IMR-90 (cell line): ENCODE results near the gene ARHGAP23. TPM values are rescaled to one million over a fixed set of nuclear protein-coding genes. Genes with fewer than 3 reads are reported as not detected.

Experiments used
- ATAC-seq: fragments of 200-7000 bp; cut with Tn5 transposase; 2 replicates; pipeline ENCODE4 v1.9.1; 2020; ENCODE audit warnings: low read depth, mild to moderate bottlenecking, moderate library complexity
- BruUV-seq: library from RNA; stranded (reverse); fragments of 400-500 nt; replicated peaks from 2 replicates; lab custom pipeline; 2021; lab: Mats Ljungman, UMichigan
- CTCF ChIA-PET: fragments of 300-600 bp; formaldehyde crosslinking; extraction: SDS; loops from one replicate; lab custom pipeline; 2021; ENCODE audit warnings: antibody characterized with exemption; lab: Yijun Ruan, JAX
- POLR2A ChIA-PET: fragments of 300-600 bp; sonication (Branson Sonifier 250); formaldehyde crosslinking; loops from one replicate; lab custom pipeline; 2022; ENCODE audit warnings: antibody characterized with exemption; ENCODE audit not compliant: unreplicated experiment; lab: Charles Lee
- DNase-seq: peaks from one replicate; pipeline ENCODE4 v3.0.0; 2013
- H2AFZ ChIP-seq: replicated peaks from 2 replicates; pipeline ENCODE3; 2013; ENCODE audit warnings: low read length, mild to moderate bottlenecking; ENCODE audit not compliant: poor library complexity
- H2AK5ac ChIP-seq: 2 replicates; pipeline ENCODE4 v1.6.1; 2013; ENCODE audit warnings: low read depth, low read length, inconsistent platforms
- H2AK9ac ChIP-seq: replicated peaks from 2 replicates; pipeline ENCODE3; 2013; ENCODE audit warnings: mild to moderate bottlenecking, low read depth, low read length, moderate library complexity; ENCODE audit not compliant: poor library complexity
- H2BK120ac ChIP-seq: 2 replicates; pipeline ENCODE4 v1.6.1; 2013; ENCODE audit warnings: low read depth, low read length, inconsistent platforms
- H2BK15ac ChIP-seq: 3 replicates; pipeline ENCODE4 v1.6.1; 2013; ENCODE audit warnings: low read depth, low read length, inconsistent platforms
- H2BK20ac ChIP-seq: 2 replicates; pipeline ENCODE4 v1.6.1; 2013; ENCODE audit warnings: low read depth, mild to moderate bottlenecking, inconsistent platforms, low read length, moderate library complexity
- H2BK5ac ChIP-seq: 2 replicates; pipeline ENCODE4 v1.6.1; 2013; ENCODE audit warnings: mild to moderate bottlenecking, low read depth, low read length, inconsistent platforms; ENCODE audit not compliant: poor library complexity, severe bottlenecking
- H3K14ac ChIP-seq: replicated peaks from 2 replicates; pipeline ENCODE4 v1.6.1; 2013; ENCODE audit warnings: low read depth, low read length, inconsistent platforms
- H3K18ac ChIP-seq: 2 replicates; pipeline ENCODE4 v1.6.1; 2013; ENCODE audit warnings: low read depth, low read length, control low read depth
- H3K23ac ChIP-seq: 2 replicates; pipeline ENCODE4 v1.6.1; 2013; ENCODE audit warnings: low read depth, low read length, inconsistent platforms
- H3K27ac ChIP-seq: 2 replicates; pipeline ENCODE4 v1.5.1; 2013; ENCODE audit warnings: mild to moderate bottlenecking, control low read depth, low read length; ENCODE audit not compliant: insufficient read depth
- H3K27me3 ChIP-seq: 2 replicates; pipeline ENCODE4 v1.6.1; 2013; ENCODE audit warnings: low read length; ENCODE audit not compliant: control insufficient read depth, insufficient read depth
- H3K36me3 ChIP-seq: 2 replicates; pipeline ENCODE4 v1.6.1; 2013; ENCODE audit warnings: low read length, mixed read lengths; ENCODE audit not compliant: control insufficient read depth, insufficient read depth
- H3K4ac ChIP-seq: 2 replicates; pipeline ENCODE4 v1.6.1; 2013; ENCODE audit warnings: low read depth, low read length, inconsistent platforms
- H3K4me1 ChIP-seq: 2 replicates; pipeline ENCODE4 v1.6.1; 2013; ENCODE audit warnings: low read length, mixed read lengths; ENCODE audit not compliant: control insufficient read depth, insufficient read depth
- H3K4me2 ChIP-seq: 2 replicates; pipeline ENCODE4 v1.6.1; 2013; ENCODE audit warnings: low read depth, mild to moderate bottlenecking, control low read depth, low read length, moderate library complexity
- H3K4me3 ChIP-seq: 2 replicates; pipeline ENCODE4 v1.5.1; 2013; ENCODE audit warnings: low read depth, mild to moderate bottlenecking, control low read depth, low read length, moderate library complexity; ENCODE audit not compliant: insufficient read depth
- H3K56ac ChIP-seq: 2 replicates; pipeline ENCODE4 v1.6.1; 2013; ENCODE audit warnings: low read length, inconsistent platforms; ENCODE audit not compliant: insufficient read depth; ENCODE audit errors: extremely low read depth
- H3K79me1 ChIP-seq, 2 experiments: 2 replicates each; pipeline ENCODE4 v1.6.1; 2013; ENCODE audit warnings: low read length in 2 of 2, inconsistent platforms in 1 of 2, low read depth in 1 of 2
- H3K9ac ChIP-seq: 2 replicates; pipeline ENCODE4 v1.6.1; 2013; ENCODE audit warnings: low read depth, low read length, control low read depth
- H3K9me1 ChIP-seq: 2 replicates; pipeline ENCODE4 v1.6.1; 2013; ENCODE audit warnings: low read length, inconsistent platforms; ENCODE audit not compliant: insufficient read depth
- H3K9me3 ChIP-seq: 2 replicates; pipeline ENCODE4 v1.6.1; 2013; ENCODE audit warnings: low read length; ENCODE audit not compliant: control insufficient read depth, insufficient read depth
- H4K20me1 ChIP-seq: 2 replicates; pipeline ENCODE4 v1.6.1; 2013; ENCODE audit warnings: low read length, inconsistent platforms; ENCODE audit not compliant: insufficient read depth
- H4K5ac ChIP-seq: 2 replicates; pipeline ENCODE4 v1.6.1; 2013; ENCODE audit warnings: mild to moderate bottlenecking, low read depth, low read length, control low read depth
- H4K8ac ChIP-seq, 2 experiments: 2 replicates each; pipeline ENCODE4 v1.6.1; 2013; ENCODE audit warnings: low read depth in 2 of 2, low read length in 2 of 2, control low read depth in 1 of 2, inconsistent platforms in 1 of 2
- H4K91ac ChIP-seq: 2 replicates; pipeline ENCODE4 v1.6.1; 2013; ENCODE audit warnings: low read depth, low read length, inconsistent platforms; ENCODE audit not compliant: insufficient read depth
- WGBS, 2 experiments: methylation state at CpG; one replicate each; pipeline versions ENCODE4 v1.1.5 to v1.1.7; 2013; ENCODE audit warnings: missing lambda C conversion rate in 2 of 2; ENCODE audit not compliant: insufficient read length in 1 of 2; ENCODE audit errors: extremely low coverage in 2 of 2; 5-methylcytosine and 5-hydroxymethylcytosine counted together
- dilution Hi-C: fragments of 300-500 bp; cut with HindIII; formaldehyde crosslinking; loops from one replicate; pipeline ENCODE4 v1.14.3; 2018; ENCODE audit warnings: low sequenced_read_pairs; ENCODE audit not compliant: unreplicated experiment
- in situ Hi-C: fragments of 300-500 bp; cut with MboI; formaldehyde crosslinking; loops from 3 replicates; pipeline ENCODE4 v1.14.3; 2019; ENCODE audit warnings: low sequenced_read_pairs, inconsistent platforms, mixed read lengths
- intact Hi-C: fragments of 100-400 bp; cut with micrococcal nuclease; formaldehyde crosslinking; loops from 2 replicates; pipeline ENCODE4 v1.10.0; 2022
- polyA plus RNA-seq, 3 experiments: library from polyadenylated mRNA; depleted of rRNA; stranded (reverse); fragments of >200 nt; gene quantifications; 2 replicates each; pipeline ENCODE4 v1.2.3, GENCODE V29; 2012; ENCODE audit warnings: low replicate concordance in 1 of 3
- total RNA-seq: library from RNA; depleted of rRNA; stranded (reverse); fragments of >200 nt; gene quantifications from 2 replicates; pipeline ENCODE4 v1.2.3, GENCODE V29; 2012
- TF ChIP-seq, protein P1 (sequence below): conservative IDR thresholded peaks from 2 replicates; pipeline ENCODE4 v1.5.1; 2012; ENCODE audit warnings: mild to moderate bottlenecking, low read depth, low read length, improper control_type of control experiment

Gene ARHGAP23
- total and polyA plus RNA-seq, 2 of the 4 experiments (the other 2 are of a cell fraction), result 9.3 to 43.3 TPM

DNA sequence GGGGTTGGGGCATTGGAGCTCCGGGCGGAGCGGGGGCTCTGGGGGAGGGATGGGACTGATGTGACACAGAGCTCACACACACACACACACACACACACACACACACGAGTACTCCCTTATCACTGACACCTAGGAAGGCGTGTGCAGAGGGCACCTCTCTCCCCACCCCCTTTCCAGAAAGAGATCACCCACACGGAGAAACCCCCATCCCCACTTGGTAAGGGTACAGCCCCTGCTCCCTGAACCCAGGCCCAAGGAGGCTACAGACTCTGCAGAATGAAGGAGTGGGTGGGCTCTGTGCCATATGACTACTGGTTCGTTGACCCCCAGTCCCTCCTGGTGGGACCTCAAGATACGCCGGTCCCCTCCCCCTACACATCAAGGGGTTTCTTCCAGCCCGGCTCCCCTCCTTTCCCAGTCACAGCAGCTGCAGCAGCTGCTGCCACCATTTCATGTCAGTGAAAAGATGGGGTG lies 8.7 kb upstream of the ARHGAP23 start:
- H3K4me3 ChIP-seq, result no peak overlapping the region
- no peak overlapping the region for H3K23ac ChIP-seq
- TF ChIP-seq, protein P1, sequence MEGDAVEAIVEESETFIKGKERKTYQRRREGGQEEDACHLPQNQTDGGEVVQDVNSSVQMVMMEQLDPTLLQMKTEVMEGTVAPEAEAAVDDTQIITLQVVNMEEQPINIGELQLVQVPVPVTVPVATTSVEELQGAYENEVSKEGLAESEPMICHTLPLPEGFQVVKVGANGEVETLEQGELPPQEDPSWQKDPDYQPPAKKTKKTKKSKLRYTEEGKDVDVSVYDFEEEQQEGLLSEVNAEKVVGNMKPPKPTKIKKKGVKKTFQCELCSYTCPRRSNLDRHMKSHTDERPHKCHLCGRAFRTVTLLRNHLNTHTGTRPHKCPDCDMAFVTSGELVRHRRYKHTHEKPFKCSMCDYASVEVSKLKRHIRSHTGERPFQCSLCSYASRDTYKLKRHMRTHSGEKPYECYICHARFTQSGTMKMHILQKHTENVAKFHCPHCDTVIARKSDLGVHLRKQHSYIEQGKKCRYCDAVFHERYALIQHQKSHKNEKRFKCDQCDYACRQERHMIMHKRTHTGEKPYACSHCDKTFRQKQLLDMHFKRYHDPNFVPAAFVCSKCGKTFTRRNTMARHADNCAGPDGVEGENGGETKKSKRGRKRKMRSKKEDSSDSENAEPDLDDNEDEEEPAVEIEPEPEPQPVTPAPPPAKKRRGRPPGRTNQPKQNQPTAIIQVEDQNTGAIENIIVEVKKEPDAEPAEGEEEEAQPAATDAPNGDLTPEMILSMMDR, result no peak
- 0 out of 2 replicates have a peak, but pooled peaks cover 6% of the 10 kb centered on the region for H3K9me1 ChIP-seq
- H4K91ac ChIP-seq, result no peak overlapping the region
- CTCF ChIA-PET, result no interaction called here
- H3K4ac ChIP-seq, result no peak overlapping the region
- no peak overlapping the region for H2BK15ac ChIP-seq
- POLR2A ChIA-PET, result no interaction called here
- no peak overlapping the region for H2AK5ac ChIP-seq
- H3K9me3 ChIP-seq, result no peaks in the 10 kb centered on the region
- no peak overlapping the region for H4K8ac ChIP-seq
- H3K27ac ChIP-seq, result no peak overlapping the region
- H4K5ac ChIP-seq, result no peak overlapping the region
- no peak overlapping the region for H2AK9ac ChIP-seq
- no peak overlapping the region for H3K56ac ChIP-seq
- no peak overlapping the region for H3K18ac ChIP-seq
- no peak for ATAC-seq
- no peak for DNase-seq
- H3K27me3 ChIP-seq, result peaks cover 27% of the 10 kb centered on the region
- in situ Hi-C loops (no loop called here), intact Hi-C loops (no loop called here), dilution Hi-C loops (no loop called here)
- no TSS peak for BruUV-seq
- no peak overlapping the region for H3K4me2 ChIP-seq
- H2BK20ac ChIP-seq, result no peak overlapping the region
- no peak overlapping the region for H3K9ac ChIP-seq
- H3K36me3 ChIP-seq, result no peaks in the 10 kb centered on the region
- no peaks in the 10 kb centered on the region; a peak in 1 of 4 replicates for H3K79me1 ChIP-seq
- no peaks in the 10 kb centered on the region; the same call in 1 of the 2 replicates for H4K20me1 ChIP-seq
- H2BK5ac ChIP-seq, result no peak overlapping the region
- no peak overlapping the region for H2AFZ ChIP-seq
- no peak overlapping the region for H3K14ac ChIP-seq
- no peak overlapping the region for H2BK120ac ChIP-seq
- H3K4me1 ChIP-seq, result peaks cover 19% of the 10 kb centered on the region
- no CpG with 5 or more reads among the region's 10 CpGs for WGBS, 2 experiments
